Retinal pigment epithelial cell (primary cell): Measurements from ENCODE around the gene RAD23A.
"Not testable (repeated sequence)": the region's sequence is repeated elsewhere in the genome, so short reads cannot be mapped to it uniquely, and the experiment has no call there.

Experiments used
- DNase-seq: peaks from one replicate; pipeline ENCODE4 v3.0.0-alpha.2; 2010; ENCODE audit warnings: low read depth
- H3K4me3 ChIP-seq: 2 replicates; pipeline ENCODE4 v1.5.1; 2011; ENCODE audit warnings: mild to moderate bottlenecking, low read length, control low read depth, moderate library complexity
- CTCF ChIP-seq: conservative IDR thresholded peaks from 2 replicates; pipeline ENCODE4 v1.5.1; 2011; ENCODE audit warnings: low read depth, low read length, control low read depth, inconsistent platforms

Gene RAD23A

GRCh38 chr19:12946731-12947496, 1.3 kb downstream of the RAD23A start:
- no peak for DNase-seq
- no peak for TF ChIP-seq CTCF
- H3K4me3 ChIP-seq: peak overlapping the region; percentile 79

DNA sequence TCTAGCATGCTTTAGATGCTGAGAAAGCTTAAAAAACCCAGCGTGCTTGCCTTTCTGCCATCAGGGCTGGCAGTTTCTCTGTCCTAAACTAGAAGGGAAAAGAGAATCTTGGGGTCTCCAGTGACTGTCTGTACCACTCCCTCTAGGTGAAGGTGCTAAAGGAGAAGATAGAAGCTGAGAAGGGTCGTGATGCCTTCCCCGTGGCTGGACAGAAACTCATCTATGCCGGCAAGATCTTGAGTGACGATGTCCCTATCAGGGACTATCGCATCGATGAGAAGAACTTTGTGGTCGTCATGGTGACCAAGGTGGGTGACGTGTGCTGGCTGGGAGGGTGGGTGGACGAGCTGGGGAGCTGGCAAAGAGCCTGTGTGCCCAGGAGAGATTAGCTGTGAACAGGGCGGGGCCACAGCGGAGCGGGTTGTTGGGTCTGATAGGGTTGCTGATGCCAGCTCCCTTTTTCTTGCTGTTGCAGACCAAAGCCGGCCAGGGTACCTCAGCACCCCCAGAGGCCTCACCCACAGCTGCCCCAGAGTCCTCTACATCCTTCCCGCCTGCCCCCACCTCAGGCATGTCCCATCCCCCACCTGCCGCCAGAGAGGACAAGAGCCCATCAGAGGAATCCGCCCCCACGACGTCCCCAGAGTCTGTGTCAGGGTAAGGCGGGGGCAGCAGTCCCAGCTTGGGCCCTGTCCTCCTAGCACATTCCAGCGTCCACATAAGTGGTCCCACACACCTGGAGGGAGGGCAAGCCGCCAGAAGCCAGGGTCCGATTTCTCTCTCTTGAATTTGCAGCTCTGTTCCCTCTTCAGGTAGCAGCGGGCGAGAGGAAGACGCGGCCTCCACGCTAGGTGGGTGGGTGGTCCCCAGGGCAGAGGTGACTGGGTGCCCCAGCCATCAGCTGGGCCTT, 2.3 kb downstream of the RAD23A start:
- H3K4me3 ChIP-seq: no peak overlapping the region
- no peak for TF ChIP-seq CTCF
- no peak for DNase-seq

DNA sequence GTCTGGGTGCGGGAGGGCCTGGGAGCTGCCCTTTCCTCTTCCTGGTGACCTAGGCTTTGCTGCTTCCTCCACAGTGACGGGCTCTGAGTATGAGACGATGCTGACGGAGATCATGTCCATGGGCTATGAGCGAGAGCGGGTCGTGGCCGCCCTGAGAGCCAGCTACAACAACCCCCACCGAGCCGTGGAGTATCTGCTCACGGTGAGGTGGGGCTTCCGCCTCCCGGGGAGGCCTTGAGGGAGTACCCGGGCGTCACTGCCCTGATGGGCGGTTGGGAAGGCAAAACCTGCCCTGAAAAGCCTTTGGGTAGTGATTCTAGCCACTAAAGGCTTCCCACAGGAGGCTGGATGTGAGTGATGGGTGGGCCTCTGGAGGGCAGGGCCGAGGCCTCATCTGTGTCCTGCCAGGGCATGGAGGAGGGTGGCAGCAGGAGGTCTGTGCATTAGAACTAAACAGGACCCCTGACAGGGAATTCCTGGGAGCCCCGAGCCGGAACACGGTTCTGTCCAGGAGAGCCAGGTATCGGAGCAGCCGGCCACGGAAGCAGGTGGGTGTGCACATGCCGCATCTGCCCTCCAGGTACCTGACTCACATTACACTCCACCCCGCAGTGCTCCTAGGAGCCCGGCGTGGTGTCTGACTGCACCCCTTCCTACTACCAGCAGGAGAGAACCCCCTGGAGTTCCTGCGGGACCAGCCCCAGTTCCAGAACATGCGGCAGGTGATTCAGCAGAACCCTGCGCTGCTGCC, 3.1 kb downstream of the RAD23A start:
- no peak for TF ChIP-seq CTCF
- no peak for DNase-seq
- no peak overlapping the region for H3K4me3 ChIP-seq

DNA sequence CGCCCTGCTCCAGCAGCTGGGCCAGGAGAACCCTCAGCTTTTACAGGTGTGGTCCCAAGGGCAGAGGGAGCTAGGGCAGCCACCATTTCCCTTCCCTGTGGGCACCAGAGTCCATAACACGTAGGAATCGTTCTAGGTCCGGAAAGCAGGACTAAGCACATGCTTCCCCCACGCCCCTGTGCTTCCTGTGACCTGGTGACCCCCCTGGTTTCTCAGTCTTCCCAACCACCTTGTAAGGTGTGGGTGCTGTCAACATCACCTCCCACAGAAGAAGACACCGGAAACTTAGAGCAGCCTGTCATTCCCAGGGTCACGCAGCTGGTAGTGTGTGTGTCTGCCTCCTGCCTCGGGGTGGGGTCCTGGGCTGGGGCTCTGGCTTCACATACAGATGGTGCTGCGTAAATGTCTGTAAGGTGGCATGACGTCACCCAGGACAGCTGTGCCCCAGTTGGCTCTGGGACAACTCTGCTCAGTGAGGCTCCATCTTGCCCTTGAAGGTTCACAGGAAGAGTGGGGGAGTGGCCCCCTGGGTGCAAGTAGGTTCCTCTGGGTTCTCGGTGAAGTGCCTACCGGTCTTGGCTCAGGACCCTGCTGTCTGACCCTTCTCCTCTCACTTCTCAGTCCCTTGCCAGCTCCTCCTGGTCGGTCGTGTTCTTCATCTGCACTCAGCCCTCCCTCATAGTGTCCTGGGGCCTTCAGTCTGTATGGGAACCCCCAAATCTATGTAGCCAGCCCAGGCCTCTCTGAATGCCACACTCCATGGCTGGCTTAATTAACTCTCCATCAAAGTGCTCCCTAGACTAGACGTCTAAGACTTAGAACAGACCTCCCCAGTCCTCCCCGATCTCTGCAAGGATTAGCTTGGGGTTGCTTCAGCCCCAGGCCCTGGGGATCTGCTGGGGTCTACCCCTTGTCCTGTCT, 4.0 kb downstream of the RAD23A start:
- H3K4me3 ChIP-seq: no peak overlapping the region
- no peak for TF ChIP-seq CTCF
- no peak for DNase-seq

DNA sequence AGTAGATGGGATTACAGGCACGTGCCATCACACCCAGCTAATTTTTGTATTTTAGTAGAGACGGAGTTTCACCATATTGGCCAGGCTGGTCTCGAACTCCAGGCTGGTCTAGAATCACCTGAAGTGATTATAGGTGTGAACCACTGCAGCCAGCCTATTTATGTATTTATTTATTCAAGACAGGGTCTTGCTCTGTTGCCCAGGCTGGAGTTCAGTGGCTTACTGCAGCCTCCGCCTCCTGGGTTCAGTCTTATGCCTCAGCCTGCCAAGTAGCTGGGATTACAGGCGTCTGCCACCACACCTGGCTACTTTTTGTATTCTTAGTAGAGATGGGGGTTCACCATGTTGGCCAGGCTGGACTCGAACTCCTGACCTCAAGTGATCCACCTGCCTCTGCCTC, 6.4 kb downstream of the RAD23A start:
- not testable (repeated sequence) for H3K4me3 ChIP-seq

DNA sequence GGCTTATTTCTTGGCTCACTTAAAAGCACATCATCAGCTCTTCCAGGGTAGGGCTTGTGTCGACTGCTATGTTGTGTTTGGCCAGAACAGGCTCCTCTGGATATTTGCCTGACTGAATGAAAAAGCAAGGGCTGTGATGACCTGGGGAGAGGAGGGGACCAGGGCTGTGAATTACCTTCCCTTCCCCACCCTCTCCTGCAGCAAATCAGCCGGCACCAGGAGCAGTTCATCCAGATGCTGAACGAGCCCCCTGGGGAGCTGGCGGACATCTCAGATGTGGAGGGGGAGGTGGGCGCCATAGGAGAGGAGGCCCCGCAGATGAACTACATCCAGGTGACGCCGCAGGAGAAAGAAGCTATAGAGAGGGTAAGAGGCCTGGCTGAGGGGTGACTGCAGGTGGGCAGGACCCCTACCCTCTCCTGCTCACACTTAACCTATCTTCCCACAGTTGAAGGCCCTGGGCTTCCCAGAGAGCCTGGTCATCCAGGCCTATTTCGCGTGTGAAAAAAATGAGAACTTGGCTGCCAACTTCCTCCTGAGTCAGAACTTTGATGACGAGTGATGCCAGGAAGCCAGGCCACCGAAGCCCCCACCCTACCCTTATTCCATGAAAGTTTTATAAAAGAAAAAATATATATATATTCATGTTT, 7.0 kb downstream of the RAD23A start:
- no peak for DNase-seq
- TF ChIP-seq CTCF: no peak
- H3K4me3 ChIP-seq: no peak overlapping the region

More for the DNA sequence above, 6.4 kb downstream of the RAD23A start:
- not testable (repeated sequence) for DNase-seq
